ENCODE results near the gene SEC14L2. TPM values are rescaled to one million over a fixed set of nuclear protein-coding genes. Genes with fewer than 3 reads are reported as not detected.
A peak's percentile ranks its signal among the peaks of the same experiment; 100 is the strongest.
"Not testable (repeated sequence)": the region's sequence is repeated elsewhere in the genome, so short reads cannot be mapped to it uniquely, and the experiment has no call there.

The SEC14L2 gene
- total RNA-seq, 1 donor from 2014 or later: 19.9 TPM

GRCh38 chr22:30380011-30380410 lies 16.8 kb upstream of the SEC14L2 start:
- no peak for ATAC-seq

GRCh38 chr22:30381264-30381663 lies 15.6 kb upstream of the SEC14L2 start:
- no peak for ATAC-seq

GRCh38 chr22:30382340-30382739 lies 14.5 kb upstream of the SEC14L2 start:
- no peak for ATAC-seq

GRCh38 chr22:30383061-30383460 lies 13.8 kb upstream of the SEC14L2 start:
- no peak for ATAC-seq

GRCh38 chr22:30385942-30386341 lies 10.9 kb upstream of the SEC14L2 start:
- no peak for ATAC-seq

GRCh38 chr22:30386608-30386959 lies 10.2 kb upstream of the SEC14L2 start:
- ATAC-seq: no peak

GRCh38 chr22:30386960-30387827 lies 9.6 kb upstream of the SEC14L2 start, which contains the start of gene RNF215:
RNF215 (minus strand) TSS chr22:30387411; CDS start chr22:30387313, 98 bp downstream.
- peak; percentile 86 for ATAC-seq

- peak; percentile 63 for ATAC-seq
These were observed 5.7 kb upstream of the SEC14L2 start for GRCh38 chr22:30390974-30391691.

- no peak for ATAC-seq
These were observed 4.0 kb upstream of the SEC14L2 start for GRCh38 chr22:30392661-30393321.

- no peak for ATAC-seq
These were observed 3.5 kb upstream of the SEC14L2 start for GRCh38 chr22:30393322-30393680.

- ATAC-seq: no peak
These were observed 2.9 kb upstream of the SEC14L2 start for GRCh38 chr22:30393885-30394284.

- ATAC-seq: peak; percentile 6
These were observed 1.1 kb downstream of the SEC14L2 start for GRCh38 chr22:30397656-30398635.

- no peak for ATAC-seq
These were observed 2.2 kb downstream of the SEC14L2 start for GRCh38 chr22:30398685-30399680.

- no peak for ATAC-seq
These were observed 2.9 kb downstream of the SEC14L2 start for GRCh38 chr22:30399718-30400117.

GRCh38 chr22:30400159-30400558 lies 3.3 kb downstream of the SEC14L2 start:
- ATAC-seq: peak; percentile 56

- not testable (repeated sequence) for ATAC-seq
These were observed 4.2 kb downstream of the SEC14L2 start for GRCh38 chr22:30401024-30401423.

- no peak for ATAC-seq
These were observed 5.4 kb downstream of the SEC14L2 start for GRCh38 chr22:30402028-30402765.

GRCh38 chr22:30402766-30403104 lies 5.9 kb downstream of the SEC14L2 start:
- ATAC-seq: not testable (repeated sequence)

- ATAC-seq: no peak
These were observed 7.5 kb downstream of the SEC14L2 start for GRCh38 chr22:30404307-30404706.

- no peak for ATAC-seq
These were observed 8.9 kb downstream of the SEC14L2 start for GRCh38 chr22:30405731-30406130.
